WTC11 (cell line): ENCODE measurements around the gene DMC1. TPM values are rescaled to one million over a fixed set of nuclear protein-coding genes. Genes with fewer than 3 reads are reported as not detected.

Experiments
- ATAC-seq: fragments of 200-7000 bp; cut with Tn5 transposase; 2 replicates; pipeline ENCODE4 v1.10.0; 2021; ENCODE audit warnings: mild to moderate bottlenecking, moderate library complexity
- CTCF ChIA-PET: fragments of 300-600 bp; sonication (Branson Sonifier 250); formaldehyde crosslinking; loops from one replicate; lab custom pipeline; 2021; ENCODE audit warnings: antibody characterized with exemption; lab: Charles Lee
- POLR2A ChIA-PET: fragments of 350-600 bp; sonication (Branson Sonifier 250); formaldehyde crosslinking; loops from one replicate; lab custom pipeline; 2021; ENCODE audit warnings: antibody characterized with exemption; lab: Charles Lee
- DNase-seq: peaks from one replicate; pipeline ENCODE4 v3.0.0; 2021; ENCODE audit warnings: low spot score
- H3K27ac Mint-ChIP-seq: 2 replicates; pipeline ENCODE4 v1.8.0; 2021; ENCODE audit warnings: mixed read lengths
- H3K27me3 Mint-ChIP-seq: 2 replicates; pipeline ENCODE4 v1.8.0; 2021; ENCODE audit warnings: low read depth, mild to moderate bottlenecking, moderate library complexity, mixed read lengths
- H3K36me3 Mint-ChIP-seq: 2 replicates; pipeline ENCODE4 v1.8.0; 2021; ENCODE audit warnings: mixed read lengths
- H3K4me1 Mint-ChIP-seq: 2 replicates; pipeline ENCODE4 v1.8.0; 2022; ENCODE audit warnings: mixed read lengths
- H3K4me3 Mint-ChIP-seq: 2 replicates; pipeline ENCODE4 v1.8.0; 2021; ENCODE audit warnings: mild to moderate bottlenecking, moderate library complexity, mixed read lengths
- H3K9me3 Mint-ChIP-seq: 2 replicates; pipeline ENCODE4 v1.8.0; 2021; ENCODE audit warnings: mixed read lengths
- CBFB ChIP-seq: sonication (generic); formaldehyde crosslinking; IDR thresholded peaks from 2 replicates; pipeline ENCODE4 v1.8.1; 2022; ENCODE audit warnings: mild to moderate bottlenecking, low read depth, missing genetic modification reagents
- HMGA2 ChIP-seq: fragments of 250-450 bp; sonication (Bioruptor Pico); IDR thresholded peaks from 2 replicates; pipeline ENCODE4 v1.4.0; 2021; ENCODE audit warnings: mild to moderate bottlenecking, moderate library complexity
- KAT7 ChIP-seq: sonication (generic); formaldehyde crosslinking; IDR thresholded peaks from 2 replicates; pipeline ENCODE4 v1.8.1; 2023; ENCODE audit warnings: missing genetic modification reagents, mild to moderate bottlenecking, borderline replicate concordance
- NFYB ChIP-seq: sonication (generic); formaldehyde crosslinking; conservative IDR thresholded peaks from 2 replicates; pipeline ENCODE4 v1.8.0; 2022; ENCODE audit warnings: low read depth, missing genetic modification reagents
- NR2C2 ChIP-seq: sonication (generic); formaldehyde crosslinking; IDR thresholded peaks from 2 replicates; pipeline ENCODE4 v1.8.0; 2022; ENCODE audit warnings: mild to moderate bottlenecking, missing genetic modification reagents
- NR3C1 ChIP-seq: sonication (generic); formaldehyde crosslinking; conservative IDR thresholded peaks from 2 replicates; pipeline ENCODE4 v1.8.1; 2023; ENCODE audit warnings: low read depth, mild to moderate bottlenecking, missing genetic modification reagents
- PRRX2 ChIP-seq: fragments of 250-450 bp; sonication (Bioruptor Pico); IDR thresholded peaks from 2 replicates; pipeline ENCODE4 v1.8.0; 2021; ENCODE audit warnings: mild to moderate bottlenecking
- ZBTB21 ChIP-seq: sonication (generic); formaldehyde crosslinking; IDR thresholded peaks from 2 replicates; pipeline ENCODE4 v1.8.1; 2023; ENCODE audit warnings: mild to moderate bottlenecking, missing genetic modification reagents, borderline replicate concordance
- ZNF263 ChIP-seq: sonication (generic); formaldehyde crosslinking; IDR thresholded peaks from 2 replicates; pipeline ENCODE4 v1.8.1; 2022; ENCODE audit warnings: low read depth, mild to moderate bottlenecking, moderate library complexity, missing genetic modification reagents
- ZNF423 ChIP-seq: fragments of 250-450 bp; sonication (Bioruptor Pico); IDR thresholded peaks from 2 replicates; pipeline ENCODE4 v2.1.2; 2022; ENCODE audit warnings: mild to moderate bottlenecking, moderate library complexity
- total RNA-seq: library from RNA; stranded (reverse); gene quantifications from 3 replicates; pipeline ENCODE4 v1.2.3, GENCODE V29; 2021
- TF ChIP-seq, protein P1 (sequence below): sonication (generic); formaldehyde crosslinking; IDR thresholded peaks from 2 replicates; pipeline ENCODE4 v1.8.1; 2022; ENCODE audit warnings: low read depth, missing genetic modification reagents, borderline replicate concordance
- TF ChIP-seq, protein P2 (sequence below): sonication (generic); formaldehyde crosslinking; IDR thresholded peaks from 2 replicates; pipeline ENCODE4 v1.8.1; 2022; ENCODE audit warnings: missing genetic modification reagents, borderline replicate concordance
- TF ChIP-seq, protein P3 (sequence below): sonication (generic); formaldehyde crosslinking; IDR thresholded peaks from 2 replicates; pipeline ENCODE4 v1.8.0; 2022; ENCODE audit warnings: mild to moderate bottlenecking, missing genetic modification reagents
- TF ChIP-seq, protein P4 (sequence below): sonication (generic); formaldehyde crosslinking; IDR thresholded peaks from 2 replicates; pipeline ENCODE4 v1.8.1; 2023; ENCODE audit warnings: mild to moderate bottlenecking, moderate library complexity, missing genetic modification reagents
- TF ChIP-seq, protein P5 (sequence below): fragments of 250-450 bp; sonication (Bioruptor Pico); IDR thresholded peaks from 2 replicates; pipeline ENCODE4 v1.9.0; 2021; ENCODE audit warnings: moderate library complexity, mild to moderate bottlenecking, inconsistent platforms, borderline replicate concordance
- TF ChIP-seq, protein P6 (sequence below): sonication (generic); formaldehyde crosslinking; IDR thresholded peaks from 2 replicates; pipeline ENCODE4 v1.8.0; 2023; ENCODE audit warnings: missing genetic modification reagents, mild to moderate bottlenecking, borderline replicate concordance
- TF ChIP-seq, protein P7 (sequence below): fragments of 250-450 bp; sonication (Bioruptor Pico); IDR thresholded peaks from 2 replicates; pipeline ENCODE4 v1.9.0; 2021; ENCODE audit warnings: mild to moderate bottlenecking

DMC1 gene
- total RNA-seq, 1 experiment from 2014 or later, result 4.3 TPM

DNA sequence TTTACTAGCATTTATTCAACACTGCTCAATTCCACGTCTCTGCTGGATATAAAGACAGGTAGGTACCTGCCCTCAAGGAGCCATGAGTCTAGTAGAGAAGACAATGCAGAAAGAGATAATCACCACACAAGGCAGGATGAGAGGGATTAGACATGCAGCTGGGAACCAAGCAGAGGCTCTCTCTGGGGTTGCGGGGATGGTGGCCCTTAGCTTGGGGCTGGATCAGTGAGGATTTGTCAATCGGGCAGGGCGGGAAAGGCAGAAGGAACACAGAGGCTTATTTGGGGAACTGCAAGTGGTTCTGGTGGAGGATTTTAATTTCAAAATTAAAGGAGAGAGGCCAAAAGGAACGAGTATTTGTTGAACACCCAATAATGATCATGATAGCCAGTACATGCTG is 8.5 kb upstream of the DMC1 start (continued):
- TF ChIP-seq NR2C2 (CRISPR knock-in tag), result no peak
- TF ChIP-seq, protein P1, sequence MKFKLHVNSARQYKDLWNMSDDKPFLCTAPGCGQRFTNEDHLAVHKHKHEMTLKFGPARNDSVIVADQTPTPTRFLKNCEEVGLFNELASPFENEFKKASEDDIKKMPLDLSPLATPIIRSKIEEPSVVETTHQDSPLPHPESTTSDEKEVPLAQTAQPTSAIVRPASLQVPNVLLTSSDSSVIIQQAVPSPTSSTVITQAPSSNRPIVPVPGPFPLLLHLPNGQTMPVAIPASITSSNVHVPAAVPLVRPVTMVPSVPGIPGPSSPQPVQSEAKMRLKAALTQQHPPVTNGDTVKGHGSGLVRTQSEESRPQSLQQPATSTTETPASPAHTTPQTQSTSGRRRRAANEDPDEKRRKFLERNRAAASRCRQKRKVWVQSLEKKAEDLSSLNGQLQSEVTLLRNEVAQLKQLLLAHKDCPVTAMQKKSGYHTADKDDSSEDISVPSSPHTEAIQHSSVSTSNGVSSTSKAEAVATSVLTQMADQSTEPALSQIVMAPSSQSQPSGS (CRISPR knock-in tag), result no peak
- no peak for TF ChIP-seq NFYB (CRISPR knock-in tag)
- no peak for TF ChIP-seq NR3C1
- TF ChIP-seq ZBTB21, result no peak

DNA sequence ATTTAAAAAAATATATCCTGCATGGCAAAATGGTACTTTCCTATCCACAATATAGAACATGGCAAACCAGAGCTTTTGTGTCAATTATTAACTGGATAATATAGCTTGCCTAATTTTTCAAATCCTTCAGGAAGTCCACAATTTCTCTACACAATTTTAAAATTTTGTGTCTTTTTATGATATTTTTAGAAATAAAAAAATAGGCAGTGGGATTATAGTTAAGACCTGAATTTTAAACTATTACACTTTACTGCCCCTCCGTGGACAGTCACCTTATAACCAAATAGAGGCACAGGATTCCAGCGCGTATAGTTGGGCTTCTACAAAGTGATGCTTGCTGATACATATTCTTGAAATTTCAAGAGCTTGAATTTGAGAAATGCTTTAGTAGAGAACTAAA is 2.1 kb upstream of the DMC1 start:
- Mint-ChIP-seq H3K4me1 (peaks cover 23% of the 10 kb centered on the region), H3K36me3 (no peaks in the 10 kb centered on the region), H3K27ac (no peak overlapping the region), H3K4me3 (no peak overlapping the region), H3K9me3 (no peaks in the 10 kb centered on the region), H3K27me3 (peaks cover 8% of the 10 kb centered on the region)
- no peak for DNase-seq
- TF ChIP-seq, protein P2, sequence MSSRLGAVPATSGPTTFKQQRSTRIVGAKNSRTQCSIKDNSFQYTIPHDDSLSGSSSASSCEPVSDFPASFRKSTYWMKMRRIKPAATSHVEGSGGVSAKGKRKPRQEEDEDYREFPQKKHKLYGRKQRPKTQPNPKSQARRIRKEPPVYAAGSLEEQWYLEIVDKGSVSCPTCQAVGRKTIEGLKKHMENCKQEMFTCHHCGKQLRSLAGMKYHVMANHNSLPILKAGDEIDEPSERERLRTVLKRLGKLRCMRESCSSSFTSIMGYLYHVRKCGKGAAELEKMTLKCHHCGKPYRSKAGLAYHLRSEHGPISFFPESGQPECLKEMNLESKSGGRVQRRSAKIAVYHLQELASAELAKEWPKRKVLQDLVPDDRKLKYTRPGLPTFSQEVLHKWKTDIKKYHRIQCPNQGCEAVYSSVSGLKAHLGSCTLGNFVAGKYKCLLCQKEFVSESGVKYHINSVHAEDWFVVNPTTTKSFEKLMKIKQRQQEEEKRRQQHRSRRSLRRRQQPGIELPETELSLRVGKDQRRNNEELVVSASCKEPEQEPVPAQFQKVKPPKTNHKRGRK (CRISPR knock-in tag), result no peak
- TF ChIP-seq PRRX2 (CRISPR knock-in tag), result no peak
- POLR2A ChIA-PET, result interaction anchor here (0.5 kb wide), 1 partner anchor 71 kb away, joined by 4 read pairs; no protein-coding TSS in a partner anchor
- no peak for ATAC-seq
- CTCF ChIA-PET, result interaction anchor here (0.8 to 1.5 kb wide), 3 partner anchors 49 to 131 kb away, joined by 3 to 4 read pairs (median 3); no protein-coding TSS in a partner anchor

DNA sequence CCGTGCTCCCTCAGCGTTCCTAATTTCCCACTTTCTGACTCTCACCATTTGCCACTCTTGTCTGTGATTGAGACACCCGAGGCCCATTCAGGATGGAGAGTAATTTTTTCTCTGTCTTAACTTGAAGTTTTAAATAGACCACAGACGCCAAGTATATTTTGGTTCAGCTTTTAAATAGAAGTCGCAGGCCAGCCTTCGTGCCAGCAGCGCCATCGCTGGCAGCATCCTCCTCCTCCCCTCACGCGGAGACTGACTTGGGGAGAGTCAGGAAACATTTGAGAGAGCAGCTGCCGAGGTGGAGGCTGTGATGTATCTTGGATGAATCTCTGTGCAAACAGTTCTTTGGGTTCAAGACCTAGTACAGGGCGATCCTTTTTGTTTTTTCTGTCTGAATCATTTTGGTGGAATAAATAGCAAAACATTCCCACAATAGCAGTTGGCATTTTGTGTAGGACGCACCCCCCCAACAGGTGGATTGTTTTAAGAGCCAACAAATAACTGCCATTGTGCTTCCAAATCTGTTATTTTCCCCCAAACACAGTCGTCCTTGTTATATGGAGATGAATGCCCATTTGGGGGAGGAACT is 889 bp upstream of the DMC1 start:
- no peaks in the 10 kb centered on the region for H3K9me3 Mint-ChIP-seq
- H3K36me3 Mint-ChIP-seq, result no peaks in the 10 kb centered on the region
- peaks cover 28% of the 10 kb centered on the region for H3K4me1 Mint-ChIP-seq
- H3K27ac Mint-ChIP-seq, result peak overlapping the region; percentile 95
- peak overlapping the region; percentile 89 for H3K4me3 Mint-ChIP-seq
- CTCF ChIA-PET, result interaction anchor here (0.7 to 2.0 kb wide), 11 partner anchors 48 to 519 kb away, joined by 3 to 10 read pairs (median 5); no protein-coding TSS in a partner anchor
- H3K27me3 Mint-ChIP-seq, result peaks cover 8% of the 10 kb centered on the region
- ATAC-seq (peak; percentile 24), DNase-seq (peak; percentile 48)
- POLR2A ChIA-PET, result interaction anchor here (0.6 to 1.1 kb wide), 3 partner anchors 48 to 95 kb away, joined by 3 to 4 read pairs (median 3); no protein-coding TSS in a partner anchor
- TF ChIP-seq, protein P3, sequence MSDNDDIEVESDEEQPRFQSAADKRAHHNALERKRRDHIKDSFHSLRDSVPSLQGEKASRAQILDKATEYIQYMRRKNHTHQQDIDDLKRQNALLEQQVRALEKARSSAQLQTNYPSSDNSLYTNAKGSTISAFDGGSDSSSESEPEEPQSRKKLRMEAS (CRISPR knock-in tag), result peak; percentile 55; the same call in 1 of the 2 replicates
- no peak for TF ChIP-seq HMGA2 (CRISPR knock-in tag)
- no peak for TF ChIP-seq CBFB (CRISPR knock-in tag)
- TF ChIP-seq, protein P4, sequence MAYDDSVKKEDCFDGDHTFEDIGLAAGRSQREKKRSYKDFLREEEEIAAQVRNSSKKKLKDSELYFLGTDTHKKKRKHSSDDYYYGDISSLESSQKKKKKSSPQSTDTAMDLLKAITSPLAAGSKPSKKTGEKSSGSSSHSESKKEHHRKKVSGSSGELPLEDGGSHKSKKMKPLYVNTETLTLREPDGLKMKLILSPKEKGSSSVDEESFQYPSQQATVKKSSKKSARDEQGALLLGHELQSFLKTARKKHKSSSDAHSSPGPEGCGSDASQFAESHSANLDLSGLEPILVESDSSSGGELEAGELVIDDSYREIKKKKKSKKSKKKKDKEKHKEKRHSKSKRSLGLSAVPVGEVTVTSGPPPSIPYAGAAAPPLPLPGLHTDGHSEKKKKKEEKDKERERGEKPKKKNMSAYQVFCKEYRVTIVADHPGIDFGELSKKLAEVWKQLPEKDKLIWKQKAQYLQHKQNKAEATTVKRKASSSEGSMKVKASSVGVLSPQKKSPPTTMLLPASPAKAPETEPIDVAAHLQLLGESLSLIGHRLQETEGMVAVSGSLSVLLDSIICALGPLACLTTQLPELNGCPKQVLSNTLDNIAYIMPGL, result peak; percentile 71
- peak; percentile 79; the same call in 1 of the 2 replicates for TF ChIP-seq ZNF263 (CRISPR knock-in tag)

DNA sequence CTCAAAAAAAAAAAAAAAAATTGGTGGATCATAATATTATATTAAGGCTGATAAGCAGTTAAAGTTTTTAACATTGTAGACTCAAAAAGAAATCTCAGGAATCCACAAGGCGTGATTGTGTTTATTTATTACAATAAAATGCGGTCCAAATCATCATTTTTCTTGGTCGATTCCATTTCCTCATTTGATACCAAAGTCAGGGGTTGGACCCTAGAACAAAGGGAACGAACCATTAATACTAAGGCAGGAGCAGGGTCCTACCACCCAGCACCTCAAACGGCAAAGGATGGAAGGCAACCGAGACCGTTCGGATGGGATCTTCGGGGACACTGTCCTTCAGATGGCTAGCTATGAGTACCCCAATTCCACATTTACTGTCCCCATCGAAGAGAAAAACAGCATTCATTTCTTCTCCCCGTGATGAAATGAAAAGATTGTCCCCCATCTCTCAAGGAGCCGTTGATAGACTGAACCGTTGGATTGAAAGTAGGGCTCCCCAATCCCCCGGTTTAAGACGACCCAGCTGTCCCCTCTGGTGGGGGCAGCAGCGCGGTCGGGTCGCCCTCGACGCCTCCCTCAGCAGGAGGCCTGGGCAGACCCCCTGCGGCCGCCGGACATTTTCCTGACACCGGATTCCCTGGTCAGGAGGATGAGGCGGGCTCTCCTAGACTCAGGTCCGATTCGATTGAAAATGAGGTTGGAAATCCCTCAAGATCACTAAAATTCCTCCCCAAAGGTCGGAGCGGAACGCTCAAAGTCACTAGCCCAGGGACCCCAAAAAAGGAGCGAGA is 607 bp downstream of the DMC1 start:
- DNase-seq (peak; percentile 43), ATAC-seq (no peak)
- H3K4me3 Mint-ChIP-seq, result peak overlapping the region; percentile 87
- H3K4me1 Mint-ChIP-seq, result peaks cover 28% of the 10 kb centered on the region
- CTCF ChIA-PET, result interaction anchor here (1.5 to 1.6 kb wide), 3 partner anchors 58 to 517 kb away, joined by 6 to 10 read pairs (median 8); no protein-coding TSS in a partner anchor
- peak overlapping the region; percentile 85 for H3K27ac Mint-ChIP-seq
- H3K9me3 Mint-ChIP-seq, result no peaks in the 10 kb centered on the region
- H3K27me3 Mint-ChIP-seq, result peaks cover 8% of the 10 kb centered on the region
- POLR2A ChIA-PET, result no interaction called here
- H3K36me3 Mint-ChIP-seq, result no peaks in the 10 kb centered on the region
- TF ChIP-seq, protein P5, sequence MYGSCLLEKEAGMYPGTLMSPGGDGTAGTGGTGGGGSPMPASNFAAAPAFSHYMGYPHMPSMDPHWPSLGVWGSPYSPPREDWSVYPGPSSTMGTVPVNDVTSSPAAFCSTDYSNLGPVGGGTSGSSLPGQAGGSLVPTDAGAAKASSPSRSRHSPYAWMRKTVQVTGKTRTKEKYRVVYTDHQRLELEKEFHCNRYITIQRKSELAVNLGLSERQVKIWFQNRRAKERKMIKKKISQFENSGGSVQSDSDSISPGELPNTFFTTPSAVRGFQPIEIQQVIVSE, result no peak
- TF ChIP-seq ZNF423 (CRISPR knock-in tag), result peak; percentile 53; the same call in 1 of the 2 replicates
- TF ChIP-seq, protein P6, sequence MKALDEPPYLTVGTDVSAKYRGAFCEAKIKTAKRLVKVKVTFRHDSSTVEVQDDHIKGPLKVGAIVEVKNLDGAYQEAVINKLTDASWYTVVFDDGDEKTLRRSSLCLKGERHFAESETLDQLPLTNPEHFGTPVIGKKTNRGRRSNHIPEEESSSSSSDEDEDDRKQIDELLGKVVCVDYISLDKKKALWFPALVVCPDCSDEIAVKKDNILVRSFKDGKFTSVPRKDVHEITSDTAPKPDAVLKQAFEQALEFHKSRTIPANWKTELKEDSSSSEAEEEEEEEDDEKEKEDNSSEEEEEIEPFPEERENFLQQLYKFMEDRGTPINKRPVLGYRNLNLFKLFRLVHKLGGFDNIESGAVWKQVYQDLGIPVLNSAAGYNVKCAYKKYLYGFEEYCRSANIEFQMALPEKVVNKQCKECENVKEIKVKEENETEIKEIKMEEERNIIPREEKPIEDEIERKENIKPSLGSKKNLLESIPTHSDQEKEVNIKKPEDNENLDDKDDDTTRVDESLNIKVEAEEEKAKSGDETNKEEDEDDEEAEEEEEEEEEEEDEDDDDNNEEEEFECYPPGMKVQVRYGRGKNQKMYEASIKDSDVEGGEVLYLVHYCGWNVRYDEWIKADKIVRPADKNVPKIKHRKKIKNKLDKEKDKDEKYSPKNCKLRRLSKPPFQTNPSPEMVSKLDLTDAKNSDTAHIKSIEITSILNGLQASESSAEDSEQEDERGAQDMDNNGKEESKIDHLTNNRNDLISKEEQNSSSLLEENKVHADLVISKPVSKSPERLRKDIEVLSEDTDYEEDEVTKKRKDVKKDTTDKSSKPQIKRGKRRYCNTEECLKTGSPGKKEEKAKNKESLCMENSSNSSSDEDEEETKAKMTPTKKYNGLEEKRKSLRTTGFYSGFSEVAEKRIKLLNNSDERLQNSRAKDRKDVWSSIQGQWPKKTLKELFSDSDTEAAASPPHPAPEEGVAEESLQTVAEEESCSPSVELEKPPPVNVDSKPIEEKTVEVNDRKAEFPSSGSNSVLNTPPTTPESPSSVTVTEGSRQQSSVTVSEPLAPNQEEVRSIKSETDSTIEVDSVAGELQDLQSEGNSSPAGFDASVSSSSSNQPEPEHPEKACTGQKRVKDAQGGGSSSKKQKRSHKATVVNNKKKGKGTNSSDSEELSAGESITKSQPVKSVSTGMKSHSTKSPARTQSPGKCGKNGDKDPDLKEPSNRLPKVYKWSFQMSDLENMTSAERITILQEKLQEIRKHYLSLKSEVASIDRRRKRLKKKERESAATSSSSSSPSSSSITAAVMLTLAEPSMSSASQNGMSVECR (CRISPR knock-in tag), result peak; percentile 20; the same call in 1 of the 2 replicates
- TF ChIP-seq, protein P7, sequence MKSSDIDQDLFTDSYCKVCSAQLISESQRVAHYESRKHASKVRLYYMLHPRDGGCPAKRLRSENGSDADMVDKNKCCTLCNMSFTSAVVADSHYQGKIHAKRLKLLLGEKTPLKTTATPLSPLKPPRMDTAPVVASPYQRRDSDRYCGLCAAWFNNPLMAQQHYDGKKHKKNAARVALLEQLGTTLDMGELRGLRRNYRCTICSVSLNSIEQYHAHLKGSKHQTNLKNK (CRISPR knock-in tag), result no peak
- TF ChIP-seq KAT7, result no peak
